ENCODE results near the gene SMC4. TPM values are rescaled to one million over a fixed set of nuclear protein-coding genes. Genes with fewer than 3 reads are reported as not detected.

The SMC4 gene
- total and polyA plus RNA-seq, 2 of the 13 experiments (the other 11 are each of a cell fraction or from before 2014, with no cell fraction given) = 19.2 to 74.3 TPM

DNA sequence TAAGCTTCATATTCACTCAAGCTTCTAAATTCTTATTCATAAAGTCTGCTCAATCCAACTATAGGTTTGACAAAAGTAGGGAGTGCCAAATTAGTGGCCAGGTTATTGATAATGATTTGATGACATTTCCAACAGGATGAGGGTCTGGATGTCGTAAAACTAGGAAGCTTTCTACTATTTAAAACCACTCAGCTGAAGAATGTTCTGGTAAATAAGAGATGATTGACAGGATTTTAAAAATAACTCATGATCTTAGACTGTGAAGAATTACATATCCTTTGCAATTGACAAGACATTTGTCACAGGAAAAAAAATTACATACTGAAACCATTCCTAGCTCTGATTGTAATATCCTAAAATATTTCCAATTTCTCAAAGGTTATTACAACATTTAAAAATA lies 65.5 kb downstream of the SMC4 start:
- no peak for TF ChIP-seq RELA (CRISPR knock-in tag; IDR thresholded peaks at IDR 0.05)
- TF ChIP-seq ZNF510 (CRISPR knock-in tag; IDR thresholded peaks at IDR 0.05; ENCODE audit: low read depth) = no peak
- Histone ChIP-seq H3K27me3 (ENCODE audit: control insufficient read depth in 1 of 2, insufficient read depth in 2 of 2, low read length in 2 of 2) (no peaks in the 10 kb centered on the region; a peak in 1 of 5 replicates), H3K9ac (ENCODE audit: insufficient read depth, low read depth, low read length) (no peak overlapping the region), H3K79me2 (ENCODE audit: insufficient read depth, low read length) (no peaks in the 10 kb centered on the region), H3K27ac (ENCODE audit: extremely low read length, insufficient read depth, low read length) (no peak overlapping the region), H3K4me3 (replicated peaks in 1 of 3; ENCODE audit: insufficient read depth in 1 of 3, low read depth in 2 of 3, low read length in 3 of 3) (no peak overlapping the region), H3K4me1 (ENCODE audit: insufficient read depth, low read length) (no peaks in the 10 kb centered on the region), H3K4me2 (ENCODE audit: low read depth, low read length) (no peak overlapping the region), H3K36me3 (replicated peaks in 1 of 2; ENCODE audit: control insufficient read depth in 1 of 2, insufficient read depth in 2 of 2, low read length in 2 of 2) (no peaks in the 10 kb centered on the region), H3K9me3 (ENCODE audit: low read length) (peaks cover under 1% of the 10 kb centered on the region; the same call in 1 of the 2 replicates), H2AFZ (ENCODE audit: low read length) (no peak overlapping the region), H4K20me1 (ENCODE audit: insufficient read depth, low read length) (no peaks in the 10 kb centered on the region)
- intact Hi-C loops (cut with micrococcal nuclease; ENCODE audit: unreplicated experiment) (no loop called here), in situ Hi-C loops (cut with HindIII; ENCODE audit: extremely low pct_ligation_motif_present, low pct_unique_long_range_greater_than_20kb) (no loop called here)
- ATAC-seq (no peak), DNase-seq (ENCODE audit: low spot score) (no peak), FAIRE-seq (no peak)
- 0% methylated on average over 1 of the region's 1 CpG for WGBS (ENCODE audit: low lambda C conversion rate)
- no TSS peak for BruUV-seq (replicated peaks)
- ChIA-PET CTCF (ENCODE audit: low intra/inter-chr PET ratio, low total read pairs) (no interaction called here), POLR2A (no interaction called here)

DNA sequence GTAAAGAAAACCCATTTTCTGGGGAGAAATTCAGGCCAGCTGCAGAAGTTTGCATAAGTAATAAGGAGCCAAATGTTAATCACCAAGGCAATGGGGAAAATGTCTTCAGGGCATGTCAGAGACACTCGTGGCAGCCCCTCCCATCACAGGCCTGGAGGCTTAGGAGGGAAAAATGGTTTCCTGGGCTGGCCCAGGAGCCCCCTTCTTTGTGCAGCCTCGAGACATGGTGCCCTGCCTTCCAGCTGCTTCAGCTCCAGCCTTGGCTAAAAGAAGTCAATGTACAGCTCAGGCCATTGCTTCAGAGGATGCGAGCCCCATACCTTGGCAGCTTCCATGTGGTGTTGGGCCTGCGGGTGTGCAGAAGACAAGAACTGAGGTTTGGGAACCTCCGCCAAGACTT lies 70.7 kb downstream of the SMC4 start:
- in situ Hi-C loops (cut with HindIII; ENCODE audit: extremely low pct_ligation_motif_present, low pct_unique_long_range_greater_than_20kb) (no loop called here), intact Hi-C loops (cut with micrococcal nuclease; ENCODE audit: unreplicated experiment) (no loop called here)
- TF ChIP-seq TARDBP (CRISPR knock-in tag; IDR thresholded peaks at IDR 0.05) (no peak), ZC3H13 (CRISPR knock-in tag; IDR thresholded peaks at IDR 0.05) (no peak), CREB1 (IDR thresholded peaks at IDR 0.05) (no peak), CREB1 (CRISPR knock-in tag; IDR thresholded peaks at IDR 0.05) (no peak), ZNF770 (CRISPR knock-in tag; IDR thresholded peaks at IDR 0.05) (no peak), NKX3-1 (CRISPR knock-in tag; IDR thresholded peaks at IDR 0.05) (no peak), ZNF510 (CRISPR knock-in tag; IDR thresholded peaks at IDR 0.05; ENCODE audit: low read depth) (no peak), AHR (CRISPR knock-in tag; IDR thresholded peaks at IDR 0.05) (no peak), ZNF7 (CRISPR knock-in tag; IDR thresholded peaks at IDR 0.05) (no peak), SMAD9 (CRISPR knock-in tag; IDR thresholded peaks at IDR 0.05) (no peak), MYC (CRISPR knock-in tag; IDR thresholded peaks at IDR 0.05; ENCODE audit: borderline replicate concordance) (no peak), EED (CRISPR knock-in tag; IDR thresholded peaks at IDR 0.05) (no peak), KAT2B (IDR thresholded peaks at IDR 0.05; ENCODE audit: borderline replicate concordance, low read depth, low read length) (no peak)
- Histone ChIP-seq H4K20me1 (ENCODE audit: insufficient read depth, low read length) (no peaks in the 10 kb centered on the region), H3K79me2 (ENCODE audit: insufficient read depth, low read length) (no peaks in the 10 kb centered on the region), H3K4me1 (ENCODE audit: insufficient read depth, low read length) (no peaks in the 10 kb centered on the region), H3K36me3 (replicated peaks in 1 of 2; ENCODE audit: control insufficient read depth in 1 of 2, insufficient read depth in 2 of 2, low read length in 2 of 2) (no peaks in the 10 kb centered on the region), H2AFZ (ENCODE audit: low read length) (no peak overlapping the region), H3K4me2 (ENCODE audit: low read depth, low read length) (no peak overlapping the region), H3K27ac (ENCODE audit: extremely low read length, insufficient read depth, low read length) (no peak overlapping the region), H3K9me3 (ENCODE audit: low read length) (peaks cover 19% of the 10 kb centered on the region), H3K9ac (ENCODE audit: insufficient read depth, low read depth, low read length) (no peak overlapping the region), H3K27me3 (ENCODE audit: control insufficient read depth in 1 of 2, insufficient read depth in 2 of 2, low read length in 2 of 2) (no peaks in the 10 kb centered on the region), H3K4me3 (replicated peaks in 1 of 3; ENCODE audit: insufficient read depth in 1 of 3, low read depth in 2 of 3, low read length in 3 of 3) (no peak overlapping the region)
- BruUV-seq (replicated peaks) = no TSS peak
- FAIRE-seq (no peak), ATAC-seq (no peak), DNase-seq (ENCODE audit: low spot score) (no peak)
- ChIA-PET CTCF (ENCODE audit: low intra/inter-chr PET ratio, low total read pairs) (no interaction called here), POLR2A (no interaction called here)
- 25% methylated on average over 4 of the region's 5 CpGs for WGBS (ENCODE audit: low lambda C conversion rate)
